NCI-H2227 (cell line): ENCODE data around the gene YIF1A.
"Not testable (repeated sequence)": the region's sequence is repeated elsewhere in the genome, so short reads cannot be mapped to it uniquely, and the experiment has no call there.

Experiments
- DNase-seq: peaks from one replicate; lab custom pipeline; 2025; ENCODE audit not compliant: unreplicated experiment; lab: John Stamatoyannopoulos, UW

The YIF1A gene

GRCh38 chr11:66272596-66272995 lies 16.3 kb downstream of the YIF1A start:
- DNase-seq, result no peak

GRCh38 chr11:66271816-66272215 lies 17.1 kb downstream of the YIF1A start:
- DNase-seq, result no peak

GRCh38 chr11:66268952-66269905 lies 19.7 kb downstream of the YIF1A start:
- peak; percentile 58 for DNase-seq

- DNase-seq, result peak; percentile 100
These were observed 20.5 kb downstream of the YIF1A start, which contains the start of gene RAB1B for GRCh38 chr11:66268244-66268951. Gene RAB1B (plus strand): TSS chr11:66268639. CDS start chr11:66268680, 41 bp downstream.

GRCh38 chr11:66267379-66268243 lies 21.3 kb downstream of the YIF1A start:
- peak; percentile 90 for DNase-seq

GRCh38 chr11:66267039-66267378 lies 21.9 kb downstream of the YIF1A start:
- no peak for DNase-seq

GRCh38 chr11:66266378-66267038 lies 22.4 kb downstream of the YIF1A start:
- DNase-seq, result no peak

- DNase-seq, result no peak
These were observed 23.2 kb downstream of the YIF1A start for GRCh38 chr11:66265531-66266377.

GRCh38 chr11:66264914-66265313 lies 24.0 kb downstream of the YIF1A start:
- DNase-seq, result peak; percentile 25

- no peak for DNase-seq
These were observed 24.6 kb downstream of the YIF1A start for GRCh38 chr11:66264383-66264782.

GRCh38 chr11:66263785-66264184 lies 25.2 kb downstream of the YIF1A start:
- DNase-seq, result no peak

- no peak for DNase-seq
These were observed 25.7 kb downstream of the YIF1A start for GRCh38 chr11:66263231-66263630.

- no peak for DNase-seq
These were observed 26.2 kb downstream of the YIF1A start for GRCh38 chr11:66262696-66263095.

- DNase-seq, result no peak
These were observed 26.8 kb downstream of the YIF1A start for GRCh38 chr11:66262191-66262590.

- DNase-seq, result no peak
These were observed 27.4 kb downstream of the YIF1A start for GRCh38 chr11:66261578-66261977.

GRCh38 chr11:66259956-66260355 lies 29.0 kb downstream of the YIF1A start:
- DNase-seq, result no peak

- DNase-seq, result no peak
These were observed 29.7 kb downstream of the YIF1A start for GRCh38 chr11:66259225-66259624.

GRCh38 chr11:66258473-66258893 lies 30.5 kb downstream of the YIF1A start:
- DNase-seq, result peak; percentile 59

- DNase-seq, result not testable (repeated sequence)
These were observed 35.9 kb downstream of the YIF1A start for GRCh38 chr11:66253081-66253480.

GRCh38 chr11:66251809-66252208 lies 37.1 kb downstream of the YIF1A start:
- DNase-seq, result no peak
